Measurements from ENCODE around the gene TMC5. TPM values are rescaled to one million over a fixed set of nuclear protein-coding genes. Genes with fewer than 3 reads are reported as not detected.

The TMC5 gene
- total and polyA plus RNA-seq, 2 donors (not counting 3 experiments of a cell fraction or from before 2014, with no cell fraction given): not detected

DNA sequence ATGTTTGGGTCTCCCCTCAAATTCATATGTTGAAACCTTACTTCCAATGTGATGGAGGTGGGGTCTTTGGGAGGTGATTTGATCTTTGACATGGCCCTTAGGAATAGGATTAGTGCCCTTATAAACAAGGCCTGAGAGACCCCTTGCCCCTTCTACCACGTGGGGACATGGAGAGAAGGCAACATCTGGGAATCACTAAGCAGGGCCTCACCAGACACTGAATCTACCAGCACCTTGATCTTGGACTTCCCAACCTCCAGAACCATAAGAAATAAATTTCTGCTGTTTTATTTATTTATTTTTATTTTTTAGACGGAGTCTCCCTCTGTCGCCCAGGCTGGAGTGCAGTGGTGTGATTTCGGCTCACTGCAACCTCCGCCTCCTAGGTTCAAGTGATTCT lies 64.1 kb downstream of the TMC5 start:
- intact Hi-C loops (cut with micrococcal nuclease): no loop called here
- Histone ChIP-seq H3K4me3 (replicated peaks in 1 of 3; ENCODE audit: insufficient read depth in 1 of 3, low read depth in 1 of 3, low read length in 3 of 3) (no peak overlapping the region), H3K27ac (ENCODE audit: insufficient read depth, low read depth, low read length) (no peak overlapping the region), H3K27me3 (ENCODE audit: control insufficient read depth in 2 of 2, insufficient read depth in 2 of 2, low read length in 2 of 2) (no peaks in the 10 kb centered on the region), H4K20me1 (replicated peaks; ENCODE audit: control insufficient read depth, extremely low read depth, insufficient read depth, low read length) (no peaks in the 10 kb centered on the region), H2AFZ (ENCODE audit: low read depth, low read length) (no peak overlapping the region), H3K9me3 (replicated peaks; ENCODE audit: control insufficient read depth, insufficient read depth, low read length) (no peaks in the 10 kb centered on the region), H3K79me2 (ENCODE audit: control insufficient read depth, insufficient read depth, low read length) (no peaks in the 10 kb centered on the region), H3K4me2 (ENCODE audit: insufficient read depth, low read length) (no peak overlapping the region), H3K9me1 (replicated peaks; ENCODE audit: control insufficient read depth, extremely low read depth, insufficient read depth, low read length) (no peaks in the 10 kb centered on the region), H3K9ac (replicated peaks; ENCODE audit: extremely low read depth, insufficient read depth, low read length) (no peak overlapping the region), H3K4me1 (ENCODE audit: control insufficient read depth, extremely low read depth, insufficient read depth, low read length) (no peaks in the 10 kb centered on the region), H3K36me3 (ENCODE audit: control insufficient read depth in 2 of 2, extremely low read depth in 1 of 2, insufficient read depth in 2 of 2, low read length in 2 of 2) (no peaks in the 10 kb centered on the region)
- no peak for DNase-seq (ENCODE audit: low read depth, low spot score)
- no TSS peak for BruUV-seq (replicated peaks)
- CTCF ChIA-PET: interaction anchor here (1.3 kb wide), 1 partner anchor 21 kb away, joined by 5 read pairs; no protein-coding TSS in a partner anchor
- TF ChIP-seq, protein P1, sequence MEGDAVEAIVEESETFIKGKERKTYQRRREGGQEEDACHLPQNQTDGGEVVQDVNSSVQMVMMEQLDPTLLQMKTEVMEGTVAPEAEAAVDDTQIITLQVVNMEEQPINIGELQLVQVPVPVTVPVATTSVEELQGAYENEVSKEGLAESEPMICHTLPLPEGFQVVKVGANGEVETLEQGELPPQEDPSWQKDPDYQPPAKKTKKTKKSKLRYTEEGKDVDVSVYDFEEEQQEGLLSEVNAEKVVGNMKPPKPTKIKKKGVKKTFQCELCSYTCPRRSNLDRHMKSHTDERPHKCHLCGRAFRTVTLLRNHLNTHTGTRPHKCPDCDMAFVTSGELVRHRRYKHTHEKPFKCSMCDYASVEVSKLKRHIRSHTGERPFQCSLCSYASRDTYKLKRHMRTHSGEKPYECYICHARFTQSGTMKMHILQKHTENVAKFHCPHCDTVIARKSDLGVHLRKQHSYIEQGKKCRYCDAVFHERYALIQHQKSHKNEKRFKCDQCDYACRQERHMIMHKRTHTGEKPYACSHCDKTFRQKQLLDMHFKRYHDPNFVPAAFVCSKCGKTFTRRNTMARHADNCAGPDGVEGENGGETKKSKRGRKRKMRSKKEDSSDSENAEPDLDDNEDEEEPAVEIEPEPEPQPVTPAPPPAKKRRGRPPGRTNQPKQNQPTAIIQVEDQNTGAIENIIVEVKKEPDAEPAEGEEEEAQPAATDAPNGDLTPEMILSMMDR (IDR thresholded peaks at IDR 0.05; ENCODE audit: extremely low read depth in 1 of 2, insufficient read depth in 1 of 2, low read depth in 1 of 2, low read length in 2 of 2): no peak
- TF ChIP-seq GATA2 (IDR thresholded peaks at IDR 0.05; ENCODE audit: insufficient read depth, insufficient read length, low read depth, low read length): no peak
- no peak for TF ChIP-seq POLR2A (IDR thresholded peaks at IDR 0.05; ENCODE audit: low read depth, low read length)
- TF ChIP-seq FOS (IDR thresholded peaks at IDR 0.05; ENCODE audit: borderline replicate concordance, insufficient read depth, low read length): no peak
- no peak for TF ChIP-seq MYC (IDR thresholded peaks at IDR 0.05; ENCODE audit: low read depth, low read length)
- TF ChIP-seq JUN (IDR thresholded peaks at IDR 0.05; ENCODE audit: borderline replicate concordance, insufficient read depth, insufficient read length, low read depth): no peak
- TF ChIP-seq, protein P2, sequence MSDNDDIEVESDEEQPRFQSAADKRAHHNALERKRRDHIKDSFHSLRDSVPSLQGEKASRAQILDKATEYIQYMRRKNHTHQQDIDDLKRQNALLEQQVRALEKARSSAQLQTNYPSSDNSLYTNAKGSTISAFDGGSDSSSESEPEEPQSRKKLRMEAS (IDR thresholded peaks at IDR 0.05; ENCODE audit: insufficient read depth, insufficient read length): no peak
- TF ChIP-seq EZH2 (IDR thresholded peaks at IDR 0.05; ENCODE audit: borderline replicate concordance, low read depth, low read length, severe bottlenecking): no peak
- TF ChIP-seq POLR2AphosphoS5 (IDR thresholded peaks at IDR 0.05; ENCODE audit: insufficient read depth, low read depth, low read length): no peak
- POLR2A ChIA-PET: no interaction called here
- no peak for FAIRE-seq
- dilution Hi-C loops (cut with MboI; ENCODE audit: extremely low pct_ligation_motif_present, low sequenced_read_pairs): no loop called here
